ENCODE data around the gene NTM.

NTM gene

GRCh38 chr11:131665344-131665968, 295.0 kb downstream of the NTM start:
- no peak overlapping the region for H3K4me3 ChIP-seq (ENCODE audit: low read depth in 1 of 2, low read length in 2 of 2)

GRCh38 chr11:131666006-131666405, 295.6 kb downstream of the NTM start:
- Histone ChIP-seq H3K4me1 (ENCODE audit: insufficient read depth, low read length) (no peaks in the 10 kb centered on the region), H3K36me3 (ENCODE audit: insufficient read depth, low read length) (no peaks in the 10 kb centered on the region), H3K9ac (ENCODE audit: low read length) (no peak overlapping the region), H3K9me3 (ENCODE audit: low read length) (no peaks in the 10 kb centered on the region), H3K27ac (ENCODE audit: low read depth, low read length) (no peak overlapping the region), H3K4me3 (ENCODE audit: low read depth in 1 of 2, low read length in 2 of 2) (no peak overlapping the region), H3K27me3 (ENCODE audit: control insufficient read depth in 1 of 2, insufficient read depth in 2 of 2, low read length in 2 of 2) (no peaks in the 10 kb centered on the region)

More at GRCh38 chr11:131665344-131665968, 295.0 kb downstream of the NTM start:
- Histone ChIP-seq H3K27me3 (ENCODE audit: control insufficient read depth in 1 of 2, insufficient read depth in 2 of 2, low read length in 2 of 2) (no peaks in the 10 kb centered on the region), H3K9ac (ENCODE audit: low read length) (no peak overlapping the region), H3K27ac (ENCODE audit: low read depth, low read length) (no peak overlapping the region), H3K4me1 (ENCODE audit: insufficient read depth, low read length) (no peaks in the 10 kb centered on the region), H3K36me3 (ENCODE audit: insufficient read depth, low read length) (no peaks in the 10 kb centered on the region), H3K9me3 (ENCODE audit: low read length) (no peaks in the 10 kb centered on the region)

GRCh38 chr11:131666617-131667016, 296.2 kb downstream of the NTM start:
- H3K9ac ChIP-seq (ENCODE audit: low read length): no peak overlapping the region
- no peaks in the 10 kb centered on the region for H3K27me3 ChIP-seq (ENCODE audit: control insufficient read depth in 1 of 2, insufficient read depth in 2 of 2, low read length in 2 of 2)
- no peak overlapping the region for H3K27ac ChIP-seq (ENCODE audit: low read depth, low read length)
- no peaks in the 10 kb centered on the region for H3K4me1 ChIP-seq (ENCODE audit: insufficient read depth, low read length)
- H3K4me3 ChIP-seq (ENCODE audit: low read depth in 1 of 2, low read length in 2 of 2): no peak overlapping the region
- H3K9me3 ChIP-seq (ENCODE audit: low read length): no peaks in the 10 kb centered on the region
- no peaks in the 10 kb centered on the region for H3K36me3 ChIP-seq (ENCODE audit: insufficient read depth, low read length)

GRCh38 chr11:131667566-131667965, 297.2 kb downstream of the NTM start:
- Histone ChIP-seq H3K27me3 (ENCODE audit: control insufficient read depth in 1 of 2, insufficient read depth in 2 of 2, low read length in 2 of 2) (no peaks in the 10 kb centered on the region), H3K27ac (ENCODE audit: low read depth, low read length) (no peak overlapping the region), H3K4me1 (ENCODE audit: insufficient read depth, low read length) (no peaks in the 10 kb centered on the region)

GRCh38 chr11:131668500-131669400, 298.3 kb downstream of the NTM start:
- H3K36me3 ChIP-seq (ENCODE audit: insufficient read depth, low read length): no peaks in the 10 kb centered on the region
- H3K9me3 ChIP-seq (ENCODE audit: low read length): no peaks in the 10 kb centered on the region
- no peaks in the 10 kb centered on the region for H3K27me3 ChIP-seq (ENCODE audit: control insufficient read depth in 1 of 2, insufficient read depth in 2 of 2, low read length in 2 of 2)
- H3K4me3 ChIP-seq (ENCODE audit: low read depth in 1 of 2, low read length in 2 of 2): no peak overlapping the region
- no peak overlapping the region for H3K27ac ChIP-seq (ENCODE audit: low read depth, low read length)
- H3K9ac ChIP-seq (ENCODE audit: low read length): no peak overlapping the region
- H3K4me1 ChIP-seq (ENCODE audit: insufficient read depth, low read length): no peaks in the 10 kb centered on the region

More at GRCh38 chr11:131667566-131667965, 297.2 kb downstream of the NTM start:
- Histone ChIP-seq H3K9ac (ENCODE audit: low read length) (no peak overlapping the region), H3K4me3 (ENCODE audit: low read depth in 1 of 2, low read length in 2 of 2) (no peak overlapping the region), H3K9me3 (ENCODE audit: low read length) (no peaks in the 10 kb centered on the region), H3K36me3 (ENCODE audit: insufficient read depth, low read length) (no peaks in the 10 kb centered on the region)

GRCh38 chr11:131669401-131669780, 299.0 kb downstream of the NTM start:
- Histone ChIP-seq H3K9me3 (ENCODE audit: low read length) (no peaks in the 10 kb centered on the region), H3K27ac (ENCODE audit: low read depth, low read length) (no peak overlapping the region), H3K9ac (ENCODE audit: low read length) (no peak overlapping the region), H3K36me3 (ENCODE audit: insufficient read depth, low read length) (no peaks in the 10 kb centered on the region), H3K27me3 (ENCODE audit: control insufficient read depth in 1 of 2, insufficient read depth in 2 of 2, low read length in 2 of 2) (no peaks in the 10 kb centered on the region), H3K4me1 (ENCODE audit: insufficient read depth, low read length) (no peaks in the 10 kb centered on the region), H3K4me3 (ENCODE audit: low read depth in 1 of 2, low read length in 2 of 2) (no peak overlapping the region)

- Histone ChIP-seq H3K27ac (ENCODE audit: low read depth, low read length) (no peak overlapping the region), H3K36me3 (ENCODE audit: insufficient read depth, low read length) (no peaks in the 10 kb centered on the region), H3K9me3 (ENCODE audit: low read length) (no peaks in the 10 kb centered on the region), H3K4me3 (ENCODE audit: low read depth in 1 of 2, low read length in 2 of 2) (no peak overlapping the region), H3K9ac (ENCODE audit: low read length) (no peak overlapping the region), H3K4me1 (ENCODE audit: insufficient read depth, low read length) (no peaks in the 10 kb centered on the region), H3K27me3 (ENCODE audit: control insufficient read depth in 1 of 2, insufficient read depth in 2 of 2, low read length in 2 of 2) (no peaks in the 10 kb centered on the region)
These were observed 300.5 kb downstream of the NTM start for GRCh38 chr11:131670876-131671275.

GRCh38 chr11:131671320-131671719, 300.9 kb downstream of the NTM start:
- H3K4me3 ChIP-seq (ENCODE audit: low read depth in 1 of 2, low read length in 2 of 2): no peak overlapping the region
- no peaks in the 10 kb centered on the region for H3K9me3 ChIP-seq (ENCODE audit: low read length)
- no peak overlapping the region for H3K9ac ChIP-seq (ENCODE audit: low read length)
- no peaks in the 10 kb centered on the region for H3K36me3 ChIP-seq (ENCODE audit: insufficient read depth, low read length)
- no peaks in the 10 kb centered on the region for H3K4me1 ChIP-seq (ENCODE audit: insufficient read depth, low read length)
- H3K27ac ChIP-seq (ENCODE audit: low read depth, low read length): no peak overlapping the region
- no peaks in the 10 kb centered on the region for H3K27me3 ChIP-seq (ENCODE audit: control insufficient read depth in 1 of 2, insufficient read depth in 2 of 2, low read length in 2 of 2)

- Histone ChIP-seq H3K27ac (ENCODE audit: low read depth, low read length) (no peak overlapping the region), H3K27me3 (ENCODE audit: control insufficient read depth in 1 of 2, insufficient read depth in 2 of 2, low read length in 2 of 2) (no peaks in the 10 kb centered on the region)
These were observed 301.3 kb downstream of the NTM start for GRCh38 chr11:131671734-131672133.

GRCh38 chr11:131672191-131672590, 301.8 kb downstream of the NTM start:
- Histone ChIP-seq H3K4me1 (ENCODE audit: insufficient read depth, low read length) (no peaks in the 10 kb centered on the region), H3K36me3 (ENCODE audit: insufficient read depth, low read length) (no peaks in the 10 kb centered on the region), H3K4me3 (ENCODE audit: low read depth in 1 of 2, low read length in 2 of 2) (no peak overlapping the region), H3K9me3 (ENCODE audit: low read length) (no peaks in the 10 kb centered on the region), H3K9ac (ENCODE audit: low read length) (no peak overlapping the region), H3K27ac (ENCODE audit: low read depth, low read length) (no peak overlapping the region), H3K27me3 (ENCODE audit: control insufficient read depth in 1 of 2, insufficient read depth in 2 of 2, low read length in 2 of 2) (no peaks in the 10 kb centered on the region)

More at GRCh38 chr11:131671734-131672133, 301.3 kb downstream of the NTM start:
- Histone ChIP-seq H3K9me3 (ENCODE audit: low read length) (no peaks in the 10 kb centered on the region), H3K9ac (ENCODE audit: low read length) (no peak overlapping the region), H3K4me1 (ENCODE audit: insufficient read depth, low read length) (no peaks in the 10 kb centered on the region), H3K36me3 (ENCODE audit: insufficient read depth, low read length) (no peaks in the 10 kb centered on the region), H3K4me3 (ENCODE audit: low read depth in 1 of 2, low read length in 2 of 2) (no peak overlapping the region)

GRCh38 chr11:131674051-131674755, 303.8 kb downstream of the NTM start:
- no peak overlapping the region for H3K9ac ChIP-seq (ENCODE audit: low read length)
- no peaks in the 10 kb centered on the region for H3K4me1 ChIP-seq (ENCODE audit: insufficient read depth, low read length)
- H3K4me3 ChIP-seq (ENCODE audit: low read depth in 1 of 2, low read length in 2 of 2): no peak overlapping the region

More at GRCh38 chr11:131674051-131674755, 303.8 kb downstream of the NTM start:
- no peaks in the 10 kb centered on the region for H3K9me3 ChIP-seq (ENCODE audit: low read length)
- H3K36me3 ChIP-seq (ENCODE audit: insufficient read depth, low read length): no peaks in the 10 kb centered on the region
- no peaks in the 10 kb centered on the region for H3K27me3 ChIP-seq (ENCODE audit: control insufficient read depth in 1 of 2, insufficient read depth in 2 of 2, low read length in 2 of 2)
- H3K27ac ChIP-seq (ENCODE audit: low read depth, low read length): no peak overlapping the region
